PC-3 (cell line): Measurements from ENCODE around the gene ATMIN.

ENCODE experiments used
- EZH2 ChIP-seq: fragments of 300-600 bp; sonication (generic); IDR thresholded peaks from one replicate; pipeline ENCODE4 v1.6.1; 2017; ENCODE audit warnings: antibody characterized with exemption, mild to moderate bottlenecking, low read length; ENCODE audit not compliant: unreplicated experiment
- TF ChIP-seq, protein P1 (sequence below): fragments of 300-600 bp; sonication (generic); conservative IDR thresholded peaks from 2 replicates; pipeline ENCODE4 v1.5.1; 2017; ENCODE audit warnings: antibody characterized with exemption, low read depth, mild to moderate bottlenecking, low read length

DNA sequence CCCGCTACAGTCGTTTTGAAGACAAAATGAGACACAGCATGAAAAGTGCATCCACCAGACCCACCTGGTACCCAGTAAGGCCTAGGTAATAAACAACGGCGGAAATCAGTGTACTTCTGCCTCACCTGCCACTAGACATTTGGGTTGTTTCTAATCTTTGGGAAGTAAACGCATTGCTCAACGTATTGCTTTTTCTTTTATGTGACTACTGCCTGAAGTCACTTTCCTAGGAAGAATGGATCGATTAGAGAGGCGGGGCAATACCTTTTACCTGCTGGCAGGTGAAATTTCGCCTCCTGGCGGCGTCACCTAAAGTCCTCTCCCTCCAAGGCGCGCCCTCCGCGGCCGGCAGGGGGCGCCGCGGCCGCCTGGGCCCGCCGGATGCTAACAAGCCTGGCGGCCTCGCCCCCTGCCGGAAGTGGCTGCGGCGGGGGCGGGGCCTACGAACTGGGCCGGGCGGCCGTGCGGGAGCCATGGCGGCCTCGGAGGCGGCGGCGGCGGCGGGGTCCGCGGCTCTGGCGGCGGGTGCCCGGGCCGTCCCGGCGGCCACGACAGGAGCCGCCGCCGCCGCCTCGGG, at the start of gene ATMIN:
- TF ChIP-seq EZH2, result no peak
- TF ChIP-seq, protein P1, sequence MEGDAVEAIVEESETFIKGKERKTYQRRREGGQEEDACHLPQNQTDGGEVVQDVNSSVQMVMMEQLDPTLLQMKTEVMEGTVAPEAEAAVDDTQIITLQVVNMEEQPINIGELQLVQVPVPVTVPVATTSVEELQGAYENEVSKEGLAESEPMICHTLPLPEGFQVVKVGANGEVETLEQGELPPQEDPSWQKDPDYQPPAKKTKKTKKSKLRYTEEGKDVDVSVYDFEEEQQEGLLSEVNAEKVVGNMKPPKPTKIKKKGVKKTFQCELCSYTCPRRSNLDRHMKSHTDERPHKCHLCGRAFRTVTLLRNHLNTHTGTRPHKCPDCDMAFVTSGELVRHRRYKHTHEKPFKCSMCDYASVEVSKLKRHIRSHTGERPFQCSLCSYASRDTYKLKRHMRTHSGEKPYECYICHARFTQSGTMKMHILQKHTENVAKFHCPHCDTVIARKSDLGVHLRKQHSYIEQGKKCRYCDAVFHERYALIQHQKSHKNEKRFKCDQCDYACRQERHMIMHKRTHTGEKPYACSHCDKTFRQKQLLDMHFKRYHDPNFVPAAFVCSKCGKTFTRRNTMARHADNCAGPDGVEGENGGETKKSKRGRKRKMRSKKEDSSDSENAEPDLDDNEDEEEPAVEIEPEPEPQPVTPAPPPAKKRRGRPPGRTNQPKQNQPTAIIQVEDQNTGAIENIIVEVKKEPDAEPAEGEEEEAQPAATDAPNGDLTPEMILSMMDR, result peak; percentile 87
